ENCODE measurements around the gene TCF12. TPM values are rescaled to one million over a fixed set of nuclear protein-coding genes. Genes with fewer than 3 reads are reported as not detected.
"Not testable (repeated sequence)": the region's sequence is repeated elsewhere in the genome, so short reads cannot be mapped to it uniquely, and the experiment has no call there.

TCF12 gene
- total RNA-seq, 2 experiments from 2014 or later: 76.4 to 78.1 TPM

- POLR2A ChIA-PET: no interaction called here
- no peak overlapping the region for H3K27ac Mint-ChIP-seq
- peaks cover 46% of the 10 kb centered on the region for H3K4me1 Mint-ChIP-seq
- H3K27me3 Mint-ChIP-seq: no peaks in the 10 kb centered on the region
- peaks cover 11% of the 10 kb centered on the region for H3K36me3 Mint-ChIP-seq
- peak overlapping the region; percentile 1 for H3K4me3 Mint-ChIP-seq
- ATAC-seq (ENCODE audit: low read depth) (peak; percentile 73), DNase-seq (no peak)
- no peaks in the 10 kb centered on the region for H3K9me3 Mint-ChIP-seq
Measured at GRCh38 chr15:57133127-57133968, 214.9 kb downstream of the TCF12 start.

GRCh38 chr15:57134071-57134605 is 215.7 kb downstream of the TCF12 start:
- Mint-ChIP-seq H3K4me3 (no peak overlapping the region), H3K27me3 (no peaks in the 10 kb centered on the region), H3K4me1 (peaks cover 41% of the 10 kb centered on the region), H3K27ac (no peak overlapping the region), H3K36me3 (peaks cover 12% of the 10 kb centered on the region), H3K9me3 (no peaks in the 10 kb centered on the region)
- DNase-seq: no peak
- POLR2A ChIA-PET: no interaction called here
- no peak for ATAC-seq (ENCODE audit: low read depth)

GRCh38 chr15:57134851-57135250 is 216.4 kb downstream of the TCF12 start:
- peaks cover 39% of the 10 kb centered on the region for H3K4me1 Mint-ChIP-seq
- no peaks in the 10 kb centered on the region for H3K9me3 Mint-ChIP-seq

GRCh38 chr15:57135800-57136199 is 217.4 kb downstream of the TCF12 start:
- H3K4me1 Mint-ChIP-seq: peaks cover 33% of the 10 kb centered on the region
- H3K27ac Mint-ChIP-seq: no peak overlapping the region
- H3K9me3 Mint-ChIP-seq: no peaks in the 10 kb centered on the region
- ATAC-seq (ENCODE audit: low read depth) (no peak), DNase-seq (no peak)
- no peaks in the 10 kb centered on the region for H3K27me3 Mint-ChIP-seq
- POLR2A ChIA-PET: no interaction called here
- peaks cover 8% of the 10 kb centered on the region for H3K36me3 Mint-ChIP-seq
- no peak overlapping the region for H3K4me3 Mint-ChIP-seq

More at GRCh38 chr15:57134851-57135250, 216.4 kb downstream of the TCF12 start:
- no peak overlapping the region for H3K4me3 Mint-ChIP-seq
- POLR2A ChIA-PET: no interaction called here
- DNase-seq: no peak
- no peak overlapping the region for H3K27ac Mint-ChIP-seq
- H3K36me3 Mint-ChIP-seq: peaks cover 13% of the 10 kb centered on the region
- ATAC-seq (ENCODE audit: low read depth): no peak
- H3K27me3 Mint-ChIP-seq: no peaks in the 10 kb centered on the region

GRCh38 chr15:57138349-57138788 is 219.9 kb downstream of the TCF12 start:
- POLR2A ChIA-PET: no interaction called here

GRCh38 chr15:57143511-57144078 is 225.2 kb downstream of the TCF12 start:
- DNase-seq (no peak), ATAC-seq (ENCODE audit: low read depth) (no peak)
- Mint-ChIP-seq H3K4me1 (peaks cover 6% of the 10 kb centered on the region), H3K9me3 (no peaks in the 10 kb centered on the region), H3K27ac (no peak overlapping the region), H3K36me3 (peaks cover 2% of the 10 kb centered on the region), H3K4me3 (no peak overlapping the region), H3K27me3 (no peaks in the 10 kb centered on the region)
- POLR2A ChIA-PET: interaction anchor here (0.7 kb wide), 1 partner anchor 232 kb away, joined by 7 read pairs; no protein-coding TSS in a partner anchor

More at GRCh38 chr15:57138349-57138788, 219.9 kb downstream of the TCF12 start:
- no peaks in the 10 kb centered on the region for H3K9me3 Mint-ChIP-seq
- peaks cover 14% of the 10 kb centered on the region for H3K4me1 Mint-ChIP-seq
- H3K27me3 Mint-ChIP-seq: no peaks in the 10 kb centered on the region
- no peak overlapping the region for H3K4me3 Mint-ChIP-seq
- no peak overlapping the region for H3K27ac Mint-ChIP-seq
- ATAC-seq (ENCODE audit: low read depth): no peak
- DNase-seq: no peak
- peaks cover 4% of the 10 kb centered on the region for H3K36me3 Mint-ChIP-seq

- H3K27me3 Mint-ChIP-seq: no peaks in the 10 kb centered on the region
- H3K36me3 Mint-ChIP-seq: peaks cover 3% of the 10 kb centered on the region
- H3K9me3 Mint-ChIP-seq: no peaks in the 10 kb centered on the region
- H3K27ac Mint-ChIP-seq: no peak overlapping the region
- ATAC-seq (ENCODE audit: low read depth) (no peak), DNase-seq (no peak)
- peaks cover 5% of the 10 kb centered on the region for H3K4me1 Mint-ChIP-seq
- POLR2A ChIA-PET: no interaction called here
- H3K4me3 Mint-ChIP-seq: no peak overlapping the region
Measured at GRCh38 chr15:57144448-57144847, 226.0 kb downstream of the TCF12 start.

GRCh38 chr15:57146506-57147201 is 228.2 kb downstream of the TCF12 start:
- no peaks in the 10 kb centered on the region for H3K27me3 Mint-ChIP-seq
- peaks cover 9% of the 10 kb centered on the region for H3K9me3 Mint-ChIP-seq
- POLR2A ChIA-PET: no interaction called here
- H3K27ac Mint-ChIP-seq: no peak overlapping the region
- ATAC-seq (ENCODE audit: low read depth) (no peak), DNase-seq (no peak)
- H3K4me3 Mint-ChIP-seq: no peak overlapping the region
- peaks cover 17% of the 10 kb centered on the region for H3K36me3 Mint-ChIP-seq
- H3K4me1 Mint-ChIP-seq: peaks cover 5% of the 10 kb centered on the region

- Mint-ChIP-seq H3K36me3 (peaks cover 24% of the 10 kb centered on the region), H3K4me1 (peaks cover 5% of the 10 kb centered on the region), H3K27ac (no peak overlapping the region), H3K27me3 (no peaks in the 10 kb centered on the region), H3K9me3 (peaks cover 15% of the 10 kb centered on the region), H3K4me3 (no peak overlapping the region)
- POLR2A ChIA-PET: no interaction called here
- ATAC-seq (ENCODE audit: low read depth): no peak
- no peak for DNase-seq
Measured at GRCh38 chr15:57147621-57148020, 229.2 kb downstream of the TCF12 start.

GRCh38 chr15:57148262-57148661 is 229.8 kb downstream of the TCF12 start:
- no peak for DNase-seq

GRCh38 chr15:57149196-57149595 is 230.8 kb downstream of the TCF12 start:
- peaks cover 5% of the 10 kb centered on the region for H3K4me1 Mint-ChIP-seq
- H3K36me3 Mint-ChIP-seq: peaks cover 31% of the 10 kb centered on the region
- peaks cover 17% of the 10 kb centered on the region for H3K9me3 Mint-ChIP-seq
- no peak for DNase-seq
- POLR2A ChIA-PET: no interaction called here
- no peak overlapping the region for H3K27ac Mint-ChIP-seq
- no peak for ATAC-seq (ENCODE audit: low read depth)
- H3K4me3 Mint-ChIP-seq: no peak overlapping the region
- no peaks in the 10 kb centered on the region for H3K27me3 Mint-ChIP-seq

More at GRCh38 chr15:57148262-57148661, 229.8 kb downstream of the TCF12 start:
- peaks cover 17% of the 10 kb centered on the region for H3K9me3 Mint-ChIP-seq
- no peak for ATAC-seq (ENCODE audit: low read depth)
- peaks cover 29% of the 10 kb centered on the region for H3K36me3 Mint-ChIP-seq
- H3K4me3 Mint-ChIP-seq: no peak overlapping the region
- no peaks in the 10 kb centered on the region for H3K27me3 Mint-ChIP-seq
- no peak overlapping the region for H3K27ac Mint-ChIP-seq
- peaks cover 6% of the 10 kb centered on the region for H3K4me1 Mint-ChIP-seq
- POLR2A ChIA-PET: no interaction called here

- no peak for ATAC-seq (ENCODE audit: low read depth)
- H3K36me3 Mint-ChIP-seq: peaks cover 33% of the 10 kb centered on the region
- H3K27ac Mint-ChIP-seq: no peak overlapping the region
- DNase-seq: no peak
- peaks cover 17% of the 10 kb centered on the region for H3K9me3 Mint-ChIP-seq
- H3K4me3 Mint-ChIP-seq: no peak overlapping the region
- POLR2A ChIA-PET: interaction anchor here (0.7 kb wide), 1 partner anchor 186 kb away, joined by 4 read pairs; no protein-coding TSS in a partner anchor
- H3K4me1 Mint-ChIP-seq: peaks cover 5% of the 10 kb centered on the region
- H3K27me3 Mint-ChIP-seq: no peaks in the 10 kb centered on the region
Measured at GRCh38 chr15:57150066-57150865, 231.8 kb downstream of the TCF12 start.

- not testable (repeated sequence) for H3K4me1 Mint-ChIP-seq; H3K4me3 Mint-ChIP-seq; H3K27me3 Mint-ChIP-seq; ATAC-seq (ENCODE audit: low read depth); H3K27ac Mint-ChIP-seq; DNase-seq
- Mint-ChIP-seq H3K36me3 (peaks cover 33% of the 10 kb centered on the region), H3K9me3 (peaks cover 17% of the 10 kb centered on the region)
- POLR2A ChIA-PET: interaction anchor here (0.7 kb wide), 1 partner anchor 187 kb away, joined by 4 read pairs; no protein-coding TSS in a partner anchor
Measured at GRCh38 chr15:57150866-57151203, 232.4 kb downstream of the TCF12 start.

All from activated naive CD8-positive, alpha-beta T cell treated with anti-CD3 and anti-CD28 coated beads, Interleukin-2, amount 10 ng/mL, durations not matched to agents 7 days and 5 days (primary cell).